Measurements from ENCODE around the gene KIAA0513. TPM values are rescaled to one million over a fixed set of nuclear protein-coding genes. Genes with fewer than 3 reads are reported as not detected.

Gene KIAA0513
- total RNA-seq, 4 donors from 2014 or later = 6.2 to 8.4 (median 7.5) TPM

DNA sequence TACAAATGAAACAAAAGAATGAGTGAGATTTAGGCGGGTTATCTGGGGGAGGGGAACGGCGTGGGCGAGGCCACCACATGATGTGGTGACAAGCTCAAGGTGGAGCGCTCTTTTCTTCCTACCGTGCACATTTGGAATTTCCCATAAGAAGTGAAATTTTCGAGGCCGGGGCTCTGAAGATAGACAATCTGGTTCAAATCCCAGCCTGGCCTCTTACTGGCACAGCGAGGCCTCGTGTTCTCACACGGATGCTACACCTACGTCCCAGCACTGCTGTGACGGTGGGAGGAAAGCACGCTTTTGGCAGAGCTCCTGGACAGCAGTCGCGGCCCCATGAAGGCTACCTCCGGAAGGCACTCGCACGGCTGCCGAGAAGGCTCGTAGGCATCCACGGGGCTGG is 41.5 kb upstream of the KIAA0513 start:
- Histone ChIP-seq H3K9me3 (no peaks in the 10 kb centered on the region), H3K36me3 (peaks cover 30 to 40% of the 10 kb centered on the region in 2 donors), H3K27ac (no peak overlapping the region), H3K4me3 (replicated peaks in 1 of 3) (no peak overlapping the region), H3K4me1 (no peaks in the 10 kb centered on the region), H3K27me3 (no peaks in the 10 kb centered on the region)
- intact Hi-C loops (cut with DNase I) = no loop called here
- WGBS, 2 donors = 95 to 96% methylated on average over 21 to 22 of the region's 22 CpGs
- TF ChIP-seq, protein P1, sequence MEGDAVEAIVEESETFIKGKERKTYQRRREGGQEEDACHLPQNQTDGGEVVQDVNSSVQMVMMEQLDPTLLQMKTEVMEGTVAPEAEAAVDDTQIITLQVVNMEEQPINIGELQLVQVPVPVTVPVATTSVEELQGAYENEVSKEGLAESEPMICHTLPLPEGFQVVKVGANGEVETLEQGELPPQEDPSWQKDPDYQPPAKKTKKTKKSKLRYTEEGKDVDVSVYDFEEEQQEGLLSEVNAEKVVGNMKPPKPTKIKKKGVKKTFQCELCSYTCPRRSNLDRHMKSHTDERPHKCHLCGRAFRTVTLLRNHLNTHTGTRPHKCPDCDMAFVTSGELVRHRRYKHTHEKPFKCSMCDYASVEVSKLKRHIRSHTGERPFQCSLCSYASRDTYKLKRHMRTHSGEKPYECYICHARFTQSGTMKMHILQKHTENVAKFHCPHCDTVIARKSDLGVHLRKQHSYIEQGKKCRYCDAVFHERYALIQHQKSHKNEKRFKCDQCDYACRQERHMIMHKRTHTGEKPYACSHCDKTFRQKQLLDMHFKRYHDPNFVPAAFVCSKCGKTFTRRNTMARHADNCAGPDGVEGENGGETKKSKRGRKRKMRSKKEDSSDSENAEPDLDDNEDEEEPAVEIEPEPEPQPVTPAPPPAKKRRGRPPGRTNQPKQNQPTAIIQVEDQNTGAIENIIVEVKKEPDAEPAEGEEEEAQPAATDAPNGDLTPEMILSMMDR (IDR thresholded peaks at IDR 0.05) = no peak
- TF ChIP-seq POLR2A (IDR thresholded peaks at IDR 0.05) = no peak
- DNase-seq = no peak

DNA sequence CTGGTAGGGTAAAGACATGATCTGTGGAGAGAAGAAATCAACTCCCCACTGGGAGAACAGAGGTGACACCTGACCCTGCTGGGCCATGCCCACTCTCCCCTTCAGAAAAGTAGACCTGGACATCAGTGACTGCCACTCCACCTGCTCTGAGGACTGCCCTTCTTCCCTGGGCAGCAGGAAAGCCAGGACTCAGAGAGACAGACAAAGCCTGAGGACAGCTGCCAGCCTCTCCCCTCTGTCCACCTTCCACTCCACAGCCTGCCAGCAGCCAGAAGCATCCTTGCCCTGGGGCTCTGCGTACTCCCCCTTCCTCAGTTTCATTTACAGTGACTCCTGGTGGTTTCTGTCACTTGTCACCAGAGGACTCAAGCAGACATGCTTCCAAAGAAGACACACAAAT is 40.7 kb upstream of the KIAA0513 start:
- Histone ChIP-seq H3K4me3 (replicated peaks in 1 of 3) (no peak overlapping the region), H3K27ac (no peak overlapping the region), H3K4me1 (no peaks in the 10 kb centered on the region), H3K9me3 (no peaks in the 10 kb centered on the region), H3K27me3 (no peaks in the 10 kb centered on the region), H3K36me3 (peaks cover 24 to 33% of the 10 kb centered on the region in 2 donors)
- TF ChIP-seq, protein P1 (IDR thresholded peaks at IDR 0.05) = no peak
- no peak for TF ChIP-seq POLR2A (IDR thresholded peaks at IDR 0.05)
- no peak for DNase-seq
- intact Hi-C loops (cut with DNase I) = no loop called here
- 92 to 100% methylated on average over 1 of the region's 1 CpG for WGBS, 2 donors

DNA sequence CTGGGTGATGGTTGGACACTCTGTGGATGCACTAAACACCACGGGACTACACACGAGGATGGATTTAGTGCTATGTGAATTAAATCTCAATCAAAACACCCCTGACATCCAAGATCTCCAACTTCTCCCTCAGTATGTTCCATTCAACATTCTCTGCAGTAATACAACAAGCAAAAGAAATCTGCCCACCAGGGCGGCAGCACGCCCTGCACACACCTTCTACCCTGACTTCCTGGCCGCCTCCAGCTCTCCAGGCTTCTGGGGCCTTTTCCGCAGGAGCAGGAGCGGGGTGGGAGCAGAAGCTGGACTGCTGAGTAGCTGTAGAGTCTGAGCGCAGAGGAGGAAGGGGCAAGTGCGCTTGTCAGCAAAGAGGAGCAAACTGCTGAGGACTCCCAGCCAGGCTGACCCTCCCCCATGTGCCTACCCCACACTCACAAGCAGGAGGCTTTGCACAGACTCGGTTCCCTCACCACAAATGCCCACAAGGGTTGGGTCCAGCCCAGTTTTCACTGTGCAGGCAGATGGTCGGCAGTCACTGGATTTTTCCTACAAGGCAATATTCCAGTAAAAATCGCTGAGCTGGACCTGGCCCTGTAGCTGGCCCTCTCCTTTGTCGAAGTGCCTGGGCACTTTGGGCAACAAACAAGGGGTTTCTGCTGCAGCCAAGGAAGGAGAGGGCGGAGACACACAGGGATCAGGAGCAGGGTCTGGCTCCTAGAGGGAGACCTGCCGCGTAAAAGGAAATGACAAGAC is 39.1 kb upstream of the KIAA0513 start:
- peaks cover 0 to 8% of the 10 kb centered on the region in 2 donors for H3K4me1 ChIP-seq
- no peaks in the 10 kb centered on the region for H3K9me3 ChIP-seq
- TF ChIP-seq, protein P1 (IDR thresholded peaks at IDR 0.05) = no peak
- TF ChIP-seq POLR2A (IDR thresholded peaks at IDR 0.05) = no peak
- H3K4me3 ChIP-seq (replicated peaks in 1 of 3) = no peak overlapping the region
- DNase-seq = no peak
- H3K36me3 ChIP-seq = peaks cover 24 to 33% of the 10 kb centered on the region in 2 donors
- H3K27me3 ChIP-seq = no peaks in the 10 kb centered on the region
- intact Hi-C loops (cut with DNase I) = no loop called here
- 81 to 95% methylated on average over 9 to 16 of the region's 16 CpGs for WGBS, 2 donors
- no peak overlapping the region for H3K27ac ChIP-seq

DNA sequence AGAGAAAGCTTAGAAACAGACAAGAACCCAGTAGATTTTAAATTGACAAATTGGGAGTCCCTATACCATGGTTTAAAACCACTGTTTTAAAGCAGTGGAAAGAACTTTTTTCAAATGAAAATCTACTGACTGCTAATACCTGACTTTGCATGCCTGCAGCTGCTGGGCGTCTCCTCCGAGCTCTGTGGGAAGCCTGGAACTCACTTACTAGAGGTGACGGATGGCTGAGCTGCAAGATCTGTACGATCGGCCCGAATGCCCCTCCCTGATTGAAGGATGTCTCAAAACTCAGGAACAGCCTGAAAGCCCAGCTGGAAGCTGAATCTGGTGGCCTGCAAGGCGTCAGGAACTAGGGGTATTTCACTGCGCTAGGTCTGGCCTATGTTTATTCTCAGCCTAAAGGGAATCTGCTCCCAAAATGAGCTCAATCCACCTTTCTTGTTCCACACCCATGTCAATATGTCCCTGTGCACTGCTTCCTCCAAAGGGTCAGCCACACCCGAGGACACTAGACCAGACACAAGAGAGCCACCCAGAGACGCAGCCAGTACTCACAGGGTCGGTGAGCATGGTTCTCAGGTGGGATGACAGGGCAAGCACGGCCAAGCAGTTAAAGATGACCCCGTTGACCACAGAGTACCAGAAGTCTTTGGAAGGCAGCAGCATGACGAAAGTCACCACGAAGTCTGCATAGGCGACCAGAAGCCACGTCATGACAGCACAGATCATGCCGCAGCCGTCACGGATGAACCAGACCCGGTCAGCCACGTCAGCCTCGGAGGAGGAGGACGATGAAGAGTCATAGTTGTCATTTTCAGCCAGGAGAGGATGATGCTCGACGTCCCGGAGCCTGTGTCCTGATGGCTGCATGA is 37.6 kb upstream of the KIAA0513 start:
- Histone ChIP-seq H3K4me3 (replicated peaks in 1 of 3) (no peak overlapping the region), H3K4me1 (peaks cover 7 to 23% of the 10 kb centered on the region in 2 donors), H3K9me3 (no peaks in the 10 kb centered on the region), H3K27me3 (no peaks in the 10 kb centered on the region), H3K36me3 (peaks cover 24 to 33% of the 10 kb centered on the region in 2 donors), H3K27ac (no peak overlapping the region)
- intact Hi-C loops (cut with DNase I) = no loop called here
- TF ChIP-seq POLR2A (IDR thresholded peaks at IDR 0.05) = no peak
- TF ChIP-seq, protein P1 (IDR thresholded peaks at IDR 0.05) = no peak
- 86 to 91% methylated on average over 24 to 27 of the region's 27 CpGs for WGBS, 2 donors
- no peak for DNase-seq

DNA sequence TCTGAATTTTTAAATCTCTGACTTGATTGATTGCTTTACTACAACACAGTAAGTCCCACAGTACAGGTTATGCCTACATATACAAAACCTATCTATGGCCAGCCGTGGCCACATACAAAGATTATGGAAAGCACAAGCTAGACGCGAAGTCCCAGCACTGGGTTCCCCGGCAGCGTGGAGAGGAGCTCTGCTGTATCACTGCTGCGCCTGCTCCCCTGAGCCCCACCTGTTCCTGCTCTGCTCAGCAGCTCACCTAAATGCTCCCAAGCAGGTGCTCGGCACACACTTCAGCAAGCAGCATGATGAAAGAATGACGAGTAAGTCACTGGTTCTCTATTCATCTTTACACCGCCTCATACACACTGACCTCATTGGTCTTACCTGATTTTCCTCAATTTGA is 36.8 kb upstream of the KIAA0513 start:
- Histone ChIP-seq H3K4me3 (replicated peaks in 1 of 3) (no peak overlapping the region), H3K27me3 (no peaks in the 10 kb centered on the region), H3K9me3 (no peaks in the 10 kb centered on the region), H3K36me3 (peaks cover 24 to 33% of the 10 kb centered on the region in 2 donors), H3K27ac (no peak overlapping the region), H3K4me1 (peaks cover 7 to 25% of the 10 kb centered on the region in 2 donors)
- intact Hi-C loops (cut with DNase I) = no loop called here
- DNase-seq = no peak
- 94 to 96% methylated on average over 9 of the region's 9 CpGs for WGBS, 2 donors
- no peak for TF ChIP-seq POLR2A (IDR thresholded peaks at IDR 0.05)
- TF ChIP-seq, protein P1 (IDR thresholded peaks at IDR 0.05) = no peak

Data from thyroid gland (tissue), 4 donors.